Measurements from ENCODE around the gene TSPEAR.

TSPEAR gene

DNA sequence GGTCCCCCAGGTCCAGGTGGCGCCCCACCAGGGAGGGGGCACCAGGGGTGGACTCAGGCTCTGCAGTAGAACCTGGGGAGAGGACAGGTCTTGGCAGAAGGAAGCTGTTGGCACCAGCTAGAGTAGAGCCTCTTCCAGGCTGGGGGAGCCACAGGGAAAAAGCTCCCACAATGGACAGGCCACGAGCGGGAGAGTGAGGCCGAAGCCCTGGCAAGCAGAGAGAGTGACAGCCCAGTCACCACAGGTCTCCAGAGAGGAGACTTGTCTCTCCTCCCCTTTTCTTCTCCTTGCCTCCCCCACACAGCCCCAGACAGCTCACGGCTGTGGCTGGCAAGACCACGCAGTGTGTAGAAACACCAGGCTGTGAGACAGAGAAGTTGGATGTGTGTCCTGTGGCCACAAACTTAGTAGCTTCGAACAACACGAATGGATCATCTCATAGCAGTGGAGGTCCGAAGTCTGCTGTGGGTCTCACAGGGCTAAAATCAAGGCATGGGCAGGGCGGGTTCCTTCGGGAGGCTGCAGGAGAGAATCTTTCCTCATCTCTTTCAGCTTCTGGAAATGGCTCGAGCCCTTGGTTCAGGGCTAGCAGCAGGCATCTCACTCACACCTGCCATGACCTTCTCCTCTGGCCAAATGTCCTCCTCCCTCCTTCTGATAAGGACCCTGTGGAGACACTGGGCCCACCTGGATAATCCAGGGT, 60.2 kb downstream of the TSPEAR start:
- Histone ChIP-seq H3K27ac (ENCODE audit: low read depth, low read length) (no peak overlapping the region), H3K4me2 (ENCODE audit: low read length) (no peak overlapping the region), H4K20me1 (ENCODE audit: control insufficient read depth, insufficient read depth, low read depth, low read length) (no peaks in the 10 kb centered on the region), H3K9me2 (replicated peaks; ENCODE audit: control insufficient read depth, low read length) (no peaks in the 10 kb centered on the region), H3K4me1 (ENCODE audit: control insufficient read depth, low read length) (no peaks in the 10 kb centered on the region), H3K27me3 (ENCODE audit: control insufficient read depth, low read length) (no peaks in the 10 kb centered on the region), H3K36me3 (ENCODE audit: control insufficient read depth, low read length) (no peaks in the 10 kb centered on the region), H3K4me3 (ENCODE audit: low read length) (no peak overlapping the region), H3K9me3 (ENCODE audit: control insufficient read depth, insufficient read depth, low read length) (no peaks in the 10 kb centered on the region), H3F3A (ENCODE audit: control insufficient read depth, insufficient read depth) (no peaks in the 10 kb centered on the region), H3K79me2 (ENCODE audit: control insufficient read depth, low read length) (no peaks in the 10 kb centered on the region)
- no peak for TF ChIP-seq EZH2phosphoT487 (IDR thresholded peaks at IDR 0.05; ENCODE audit: borderline replicate concordance, low read length)

DNA sequence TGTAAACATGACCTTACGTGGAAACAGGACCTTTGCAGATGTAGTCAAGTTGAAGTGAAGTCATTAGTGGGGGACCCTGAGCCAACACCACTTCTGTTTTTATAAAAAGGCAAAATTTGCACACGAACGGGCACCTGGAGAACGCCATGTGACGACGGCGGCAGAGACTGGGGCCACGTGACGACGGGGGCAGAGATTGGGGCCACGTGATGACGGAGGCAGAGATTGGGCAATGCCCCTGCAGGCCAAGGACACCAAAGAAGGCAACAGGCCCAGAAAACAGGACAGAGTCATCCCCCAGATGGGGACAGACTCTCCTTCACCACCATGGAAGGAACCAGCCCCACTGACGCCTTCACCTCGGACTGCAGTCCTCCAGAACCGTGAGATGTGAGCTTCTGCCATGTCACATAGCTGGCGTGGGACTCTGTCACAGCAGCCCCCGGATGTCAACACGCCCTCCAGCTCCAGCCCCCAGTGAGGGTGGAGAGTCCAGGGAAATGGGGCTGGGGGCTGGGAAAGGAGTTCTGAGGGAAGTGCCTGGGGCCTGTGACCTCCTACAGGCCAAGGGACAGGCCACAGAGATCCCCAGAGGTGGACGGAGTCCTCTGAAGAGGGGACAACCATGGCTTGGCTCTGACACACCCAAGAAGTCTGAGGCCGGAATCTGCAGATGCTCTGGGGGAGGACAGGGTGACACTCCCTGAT, 61.0 kb downstream of the TSPEAR start:
- H3K9me2 ChIP-seq (replicated peaks; ENCODE audit: control insufficient read depth, low read length) = no peaks in the 10 kb centered on the region
- H4K20me1 ChIP-seq (ENCODE audit: control insufficient read depth, insufficient read depth, low read depth, low read length) = no peaks in the 10 kb centered on the region
- TF ChIP-seq EZH2phosphoT487 (IDR thresholded peaks at IDR 0.05; ENCODE audit: borderline replicate concordance, low read length) (no peak), CTCF (IDR thresholded peaks at IDR 0.05; ENCODE audit: low read depth, low read length, poor library complexity, severe bottlenecking) (no peak)
- H3K27me3 ChIP-seq (ENCODE audit: control insufficient read depth, low read length) = no peaks in the 10 kb centered on the region
- H3F3A ChIP-seq (ENCODE audit: control insufficient read depth, insufficient read depth) = no peaks in the 10 kb centered on the region
- no peaks in the 10 kb centered on the region for H3K9me3 ChIP-seq (ENCODE audit: control insufficient read depth, insufficient read depth, low read length)
- H3K36me3 ChIP-seq (ENCODE audit: control insufficient read depth, low read length) = no peaks in the 10 kb centered on the region
- H3K4me1 ChIP-seq (ENCODE audit: control insufficient read depth, low read length) = no peaks in the 10 kb centered on the region
- H3K79me2 ChIP-seq (ENCODE audit: control insufficient read depth, low read length) = no peaks in the 10 kb centered on the region
- no peak overlapping the region for H3K27ac ChIP-seq (ENCODE audit: low read depth, low read length)
- H3K4me3 ChIP-seq (ENCODE audit: low read length) = no peak overlapping the region
- no peak overlapping the region for H3K4me2 ChIP-seq (ENCODE audit: low read length)

GRCh38 chr21:44649521-44650100, 61.8 kb downstream of the TSPEAR start:
- Histone ChIP-seq H3K27me3 (ENCODE audit: control insufficient read depth, low read length) (no peaks in the 10 kb centered on the region), H3K36me3 (ENCODE audit: control insufficient read depth, low read length) (no peaks in the 10 kb centered on the region), H3K4me3 (ENCODE audit: low read length) (no peak overlapping the region), H3K27ac (ENCODE audit: low read depth, low read length) (no peak overlapping the region), H3K9me3 (ENCODE audit: control insufficient read depth, insufficient read depth, low read length) (peaks cover 5% of the 10 kb centered on the region; the same call in 1 of the 2 replicates), H3K79me2 (ENCODE audit: control insufficient read depth, low read length) (no peaks in the 10 kb centered on the region), H3K4me1 (ENCODE audit: control insufficient read depth, low read length) (no peaks in the 10 kb centered on the region), H3F3A (ENCODE audit: control insufficient read depth, insufficient read depth) (no peaks in the 10 kb centered on the region), H3K9me2 (replicated peaks; ENCODE audit: control insufficient read depth, low read length) (no peaks in the 10 kb centered on the region), H3K4me2 (ENCODE audit: low read length) (no peak overlapping the region), H4K20me1 (ENCODE audit: control insufficient read depth, insufficient read depth, low read depth, low read length) (no peaks in the 10 kb centered on the region)
- TF ChIP-seq CTCF (IDR thresholded peaks at IDR 0.05; ENCODE audit: low read depth, low read length, poor library complexity, severe bottlenecking) = no peak
- TF ChIP-seq EZH2phosphoT487 (IDR thresholded peaks at IDR 0.05; ENCODE audit: borderline replicate concordance, low read length) = no peak

All from DOHH2 (cell line).